ENCODE data around the gene MAGEA2B.
"Not testable (repeated sequence)": the region's sequence is repeated elsewhere in the genome, so short reads cannot be mapped to it uniquely, and the experiment has no call there.

MAGEA2B gene

DNA sequence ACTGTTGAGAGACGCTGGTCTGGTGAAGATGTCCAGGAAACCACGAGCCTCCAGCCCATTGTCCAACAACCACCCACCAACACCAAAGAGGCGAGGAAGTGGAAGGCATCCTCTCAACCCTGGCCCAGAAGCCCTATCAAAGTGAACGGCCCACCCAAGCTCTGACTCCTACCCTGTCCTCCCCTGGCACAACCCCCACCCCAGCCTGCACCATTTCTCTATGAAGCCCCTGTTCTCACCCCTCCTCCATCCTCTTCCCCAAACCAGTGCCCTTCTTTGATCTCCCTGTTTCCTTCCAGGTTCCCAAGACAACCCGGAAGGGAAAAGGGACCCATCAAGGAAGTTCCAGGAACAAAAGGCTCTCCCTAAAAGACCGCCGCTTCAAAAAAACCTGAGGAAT lies 45.1 kb downstream of the MAGEA2B start:
- not testable (repeated sequence) for DNase-seq

DNA sequence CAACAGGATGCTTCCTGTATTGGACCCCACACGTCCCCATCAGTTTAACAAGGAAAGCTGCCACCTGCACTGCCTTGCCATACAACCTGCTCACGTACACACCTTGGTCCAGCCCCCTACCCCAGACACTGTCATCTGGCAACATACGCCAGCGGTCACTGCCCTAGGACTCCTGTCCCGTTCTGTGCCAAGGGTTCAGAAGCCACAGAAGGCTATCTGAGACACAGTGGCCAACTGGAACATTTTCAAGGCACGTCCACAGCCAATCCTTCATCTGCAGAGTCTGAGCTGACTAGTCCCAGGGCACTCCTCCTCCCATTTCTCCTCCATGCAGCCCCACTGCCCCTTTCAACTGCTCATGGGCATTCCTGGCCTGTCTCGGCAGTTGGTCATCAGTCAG lies 47.2 kb downstream of the MAGEA2B start:
- not testable (repeated sequence) for DNase-seq

DNA sequence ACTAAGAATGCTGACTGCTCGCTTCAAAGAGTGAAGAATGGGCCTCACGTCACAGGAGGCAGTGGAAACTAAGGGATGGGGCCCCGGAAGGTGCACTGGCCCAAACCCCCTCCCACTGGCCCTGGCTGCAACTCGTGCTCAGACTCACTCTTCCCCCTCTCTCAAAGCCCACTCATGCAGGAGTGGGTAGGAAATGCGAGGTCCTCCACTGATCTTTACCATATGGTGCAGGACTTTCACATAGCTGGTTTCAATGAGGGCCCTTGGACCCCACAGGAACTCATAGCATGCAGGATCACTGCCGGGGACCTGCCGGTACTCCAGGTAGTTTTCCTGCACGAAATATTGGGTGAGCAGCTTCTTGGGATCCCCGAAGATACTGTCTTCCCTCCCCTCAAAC lies 52.1 kb downstream of the MAGEA2B start:
- DNase-seq, result not testable (repeated sequence)
